Activated CD8-positive, alpha-beta T cell treated with anti-CD3 and anti-CD28 coated beads for 36 hours (primary cell): ENCODE data around the gene FGF6. TPM values are rescaled to one million over a fixed set of nuclear protein-coding genes. Genes with fewer than 3 reads are reported as not detected.

Experiments used
- ATAC-seq: fragments of 200-7000 bp; cut with Tn5 transposase; one replicate; pipeline ENCODE4 v1.10.0; 2021; ENCODE audit warnings: mild to moderate bottlenecking, moderate library complexity
- CTCF ChIA-PET: fragments of 350-600 bp; sonication (Branson Sonifier 250); formaldehyde crosslinking; loops from one replicate; lab custom pipeline; 2021; ENCODE audit warnings: antibody characterized with exemption; lab: Charles Lee
- POLR2A ChIA-PET: fragments of 350-600 bp; sonication (Branson Sonifier 250); formaldehyde crosslinking; loops from one replicate; lab custom pipeline; 2021; ENCODE audit warnings: antibody characterized with exemption; lab: Charles Lee
- DNase-seq: peaks from one replicate; pipeline ENCODE4 v3.0.0-alpha.2; 2020
- H3K27ac Mint-ChIP-seq: one replicate; pipeline ENCODE4 v1.8.0; 2021; ENCODE audit warnings: mild to moderate bottlenecking, mixed read lengths
- H3K27me3 Mint-ChIP-seq: one replicate; pipeline ENCODE4 v1.8.0; 2021; ENCODE audit warnings: mixed read lengths
- H3K36me3 Mint-ChIP-seq: one replicate; pipeline ENCODE4 v1.8.0; 2021; ENCODE audit warnings: low read depth, mixed read lengths
- H3K4me1 Mint-ChIP-seq: one replicate; pipeline ENCODE4 v1.8.0; 2021; ENCODE audit warnings: low read depth, mixed read lengths
- H3K4me3 Mint-ChIP-seq: one replicate; pipeline ENCODE4 v1.8.0; 2021; ENCODE audit warnings: mild to moderate bottlenecking, moderate library complexity, mixed read lengths
- H3K9me3 Mint-ChIP-seq: one replicate; pipeline ENCODE4 v1.8.0; 2021; ENCODE audit warnings: mixed read lengths
- CTCF ChIP-seq: fragments of 200-600 bp; IDR thresholded peaks from one replicate; pipeline ENCODE4 v1.8.0; 2022; ENCODE audit warnings: antibody characterized with exemption, mild to moderate bottlenecking
- intact Hi-C: fragments of 100-400 bp; cut with micrococcal nuclease; formaldehyde crosslinking; loops from one replicate; pipeline ENCODE4 v1.10.0; 2022
- total RNA-seq, 2 experiments: library from RNA; stranded (reverse); gene quantifications; one replicate each; pipeline ENCODE4 v1.2.3, GENCODE V29; 2021

FGF6 gene
- total RNA-seq, 2 experiments from 2014 or later, result not detected

GRCh38 chr12:4486049-4486699, 40.6 kb upstream of the FGF6 start:
- no peak for TF ChIP-seq CTCF
- intact Hi-C loops, result no loop called here
- no peak for ATAC-seq
- Mint-ChIP-seq H3K27me3 (no peaks in the 10 kb centered on the region), H3K9me3 (no peaks in the 10 kb centered on the region), H3K36me3 (peaks cover 11% of the 10 kb centered on the region), H3K4me1 (peaks cover 15% of the 10 kb centered on the region), H3K4me3 (no peak overlapping the region), H3K27ac (no peak overlapping the region)
- CTCF ChIA-PET, result interaction anchor here (1.1 to 1.8 kb wide), 2 partner anchors 41 to 65 kb away, joined by 4 to 6 read pairs; no protein-coding TSS in a partner anchor
- POLR2A ChIA-PET, result interaction anchor here (1.7 kb wide), 1 partner anchor 12 kb away, joined by 3 read pairs; no protein-coding TSS in a partner anchor
- no peak for DNase-seq

GRCh38 chr12:4483885-4484823, 38.5 kb upstream of the FGF6 start:
- DNase-seq (no peak), ATAC-seq (no peak)
- POLR2A ChIA-PET, result interaction anchor here (0.6 to 1.2 kb wide), 2 partner anchors 15 to 111 kb away, joined by 3 read pairs; no protein-coding TSS in a partner anchor
- no peak overlapping the region for H3K27ac Mint-ChIP-seq
- H3K9me3 Mint-ChIP-seq, result peaks cover 4% of the 10 kb centered on the region
- peaks cover 15% of the 10 kb centered on the region for H3K4me1 Mint-ChIP-seq
- H3K27me3 Mint-ChIP-seq, result no peaks in the 10 kb centered on the region
- CTCF ChIA-PET, result interaction anchor here (0.8 to 1.9 kb wide), 7 partner anchors 9 to 62 kb away, joined by 3 to 4 read pairs (median 3); no protein-coding TSS in a partner anchor
- peaks cover 5% of the 10 kb centered on the region for H3K36me3 Mint-ChIP-seq
- no peak overlapping the region for H3K4me3 Mint-ChIP-seq
- no peak for TF ChIP-seq CTCF
- intact Hi-C loops, result no loop called here

- ChIA-PET POLR2A (interaction anchor here (1.2 kb wide), 1 partner anchor 16 kb away, joined by 3 read pairs; no protein-coding TSS in a partner anchor), CTCF (interaction anchor here (0.6 to 1.9 kb wide), 4 partner anchors 10 to 61 kb away, joined by 3 to 4 read pairs (median 4); no protein-coding TSS in a partner anchor)
- peaks cover 15% of the 10 kb centered on the region for H3K4me1 Mint-ChIP-seq
- peaks cover 8% of the 10 kb centered on the region for H3K36me3 Mint-ChIP-seq
- DNase-seq (no peak), ATAC-seq (no peak)
- H3K9me3 Mint-ChIP-seq, result peaks cover 12% of the 10 kb centered on the region
- H3K27ac Mint-ChIP-seq, result no peak overlapping the region
- intact Hi-C loops, result no loop called here
- H3K27me3 Mint-ChIP-seq, result no peaks in the 10 kb centered on the region
- TF ChIP-seq CTCF, result no peak
- H3K4me3 Mint-ChIP-seq, result no peak overlapping the region
Measured at GRCh38 chr12:4482936-4483335, 37.3 kb upstream of the FGF6 start.

- Mint-ChIP-seq H3K36me3 (peaks cover 5% of the 10 kb centered on the region), H3K27me3 (peaks cover 11% of the 10 kb centered on the region), H3K4me3 (no peak overlapping the region), H3K9me3 (peaks cover 14% of the 10 kb centered on the region), H3K27ac (no peak overlapping the region), H3K4me1 (peaks cover under 1% of the 10 kb centered on the region)
- TF ChIP-seq CTCF, result no peak
- intact Hi-C loops, result no loop called here
- POLR2A ChIA-PET, result no interaction called here
- CTCF ChIA-PET, result interaction anchor here (0.7 kb wide), 1 partner anchor 9 kb away, joined by 3 read pairs; no protein-coding TSS in a partner anchor
- ATAC-seq (no peak), DNase-seq (no peak)
Measured at GRCh38 chr12:4478933-4479332, 33.3 kb upstream of the FGF6 start.
